Neural cell (in vitro differentiated cells): ENCODE results near the gene KLHL3. TPM values are rescaled to one million over a fixed set of nuclear protein-coding genes. Genes with fewer than 3 reads are reported as not detected.

Experiments used
- H2AFZ ChIP-seq: fragments of 200-600, 300-800 bp; sonication (generic), shearing (Covaris generic); 2 replicates; pipeline ENCODE4 v1.6.0; 2014; ENCODE audit warnings: low read depth, mild to moderate bottlenecking, antibody characterized with exemption, low read length, moderate library complexity
- H3F3A ChIP-seq: fragments of 200-600 bp; shearing (Covaris generic); 2 replicates; pipeline ENCODE4 v1.6.1; 2016; ENCODE audit warnings: mild to moderate bottlenecking, moderate library complexity, mixed read lengths, antibody characterized with exemption, low read length; ENCODE audit not compliant: insufficient read depth, poor library complexity, severe bottlenecking
- H3K27ac ChIP-seq: fragments of 200-600, 300-800 bp; sonication (generic), shearing (Covaris generic); 2 replicates; pipeline ENCODE4 v1.5.1; 2014; ENCODE audit warnings: mild to moderate bottlenecking, low read length, moderate library complexity
- H3K27me3 ChIP-seq: fragments of 300-800, 200-600 bp; sonication (generic), shearing (Covaris generic); 2 replicates; pipeline ENCODE4 v1.6.0; 2014; ENCODE audit warnings: mild to moderate bottlenecking, low read depth, low read length, moderate library complexity; ENCODE audit not compliant: insufficient read depth
- H3K36me3 ChIP-seq: fragments of 300-800, 200-600 bp; sonication (generic), shearing (Covaris generic); 2 replicates; pipeline ENCODE4 v1.5.1; 2014; ENCODE audit warnings: mild to moderate bottlenecking, antibody characterized with exemption, low read length, moderate library complexity; ENCODE audit not compliant: insufficient read depth
- H3K4me2 ChIP-seq: fragments of 300-800, 200-600 bp; sonication (generic), shearing (Covaris generic); 2 replicates; pipeline ENCODE4 v1.6.0; 2014; ENCODE audit warnings: mild to moderate bottlenecking, low read length
- H3K4me3 ChIP-seq: fragments of 300-800, 200-600 bp; sonication (generic), shearing (Covaris generic); 2 replicates; pipeline ENCODE4 v1.5.1; 2014; ENCODE audit warnings: mild to moderate bottlenecking, low read length, moderate library complexity
- H3K79me2 ChIP-seq: fragments of 200-600 bp; shearing (Covaris generic); replicated peaks from 2 replicates; pipeline ENCODE4 v1.6.0; 2014; ENCODE audit warnings: mild to moderate bottlenecking, low read length, moderate library complexity; ENCODE audit not compliant: insufficient read depth
- H3K9ac ChIP-seq: fragments of 300-800, 200-600 bp; sonication (generic), shearing (Covaris generic); 2 replicates; pipeline ENCODE4 v1.6.1; 2016; ENCODE audit warnings: mild to moderate bottlenecking, low read length, mixed read lengths
- H3K9me2 ChIP-seq: fragments of 200-600 bp; shearing (Covaris generic); 2 replicates; pipeline ENCODE4 v1.6.1; 2016; ENCODE audit warnings: mild to moderate bottlenecking, low read length, mixed read lengths; ENCODE audit not compliant: insufficient read depth
- H3K9me3 ChIP-seq: fragments of 200-600, 300-800 bp; sonication (generic), shearing (Covaris generic); 2 replicates; pipeline ENCODE4 v1.6.1; 2016; ENCODE audit warnings: mild to moderate bottlenecking, mixed run types, low read length, moderate library complexity, mixed read lengths
- H4K20me1 ChIP-seq: fragments of 200-600 bp; shearing (Covaris generic); 2 replicates; pipeline ENCODE4 v1.6.1; 2016; ENCODE audit warnings: mild to moderate bottlenecking, mixed run types; ENCODE audit not compliant: insufficient read depth
- CTCF ChIP-seq: fragments of 450-650 bp; IDR thresholded peaks from 2 replicates; pipeline ENCODE4 v1.5.1; 2014; ENCODE audit warnings: antibody characterized with exemption, mild to moderate bottlenecking, moderate library complexity; ENCODE audit not compliant: poor library complexity, severe bottlenecking
- EP300 ChIP-seq: fragments of 450-650 bp; conservative IDR thresholded peaks from 2 replicates; pipeline ENCODE4 v1.6.1; 2014; ENCODE audit warnings: antibody characterized with exemption, mild to moderate bottlenecking, moderate library complexity; ENCODE audit not compliant: poor library complexity, severe bottlenecking
- EZH2 ChIP-seq: fragments of 200-600, 300-800 bp; shearing (Covaris generic), sonication (generic); IDR thresholded peaks from 2 replicates; pipeline ENCODE4 v1.6.1; 2014; ENCODE audit warnings: antibody characterized with exemption, low read length, borderline replicate concordance, mild to moderate bottlenecking; ENCODE audit not compliant: insufficient read depth, poor library complexity, severe bottlenecking
- MXI1 ChIP-seq: fragments of 450-650 bp; conservative IDR thresholded peaks from 2 replicates; pipeline ENCODE4 v1.6.1; 2014; ENCODE audit warnings: antibody characterized with exemption, mild to moderate bottlenecking; ENCODE audit not compliant: poor library complexity, severe bottlenecking
- POLR2AphosphoS5 ChIP-seq: IDR thresholded peaks from 2 replicates; pipeline ENCODE4 v1.6.1; 2012
- RAD21 ChIP-seq: fragments of 450-650 bp; conservative IDR thresholded peaks from 2 replicates; pipeline ENCODE4 v1.6.1; 2014; ENCODE audit warnings: antibody characterized with exemption, mild to moderate bottlenecking, moderate library complexity
- REST ChIP-seq: IDR thresholded peaks from 2 replicates; pipeline ENCODE4 v1.6.1; 2012; ENCODE audit warnings: borderline replicate concordance
- SMC3 ChIP-seq: fragments of 450-650 bp; conservative IDR thresholded peaks from 2 replicates; pipeline ENCODE4 v1.6.1; 2014; ENCODE audit warnings: antibody characterized with exemption, mild to moderate bottlenecking, moderate library complexity; ENCODE audit not compliant: poor library complexity
- TAF1 ChIP-seq: IDR thresholded peaks from 2 replicates; pipeline ENCODE4 v1.6.1; 2012; ENCODE audit warnings: low read depth
- polyA plus RNA-seq: library from polyadenylated mRNA; depleted of rRNA; stranded (reverse); fragments of >200 nt; gene quantifications from 2 replicates; pipeline ENCODE4 v1.2.3, GENCODE V29; 2014

KLHL3 gene
- polyA plus RNA-seq, 1 donor from 2014 or later = 12.9 TPM

- Histone ChIP-seq H3K79me2 (no peaks in the 10 kb centered on the region), H3K9ac (no peak overlapping the region), H3K4me2 (no peak overlapping the region), H4K20me1 (no peaks in the 10 kb centered on the region), H3F3A (no peaks in the 10 kb centered on the region), H2AFZ (no peak overlapping the region), H3K4me3 (no peak overlapping the region), H3K27me3 (no peaks in the 10 kb centered on the region), H3K36me3 (no peaks in the 10 kb centered on the region), H3K9me3 (no peaks in the 10 kb centered on the region), H3K9me2 (no peaks in the 10 kb centered on the region), H3K27ac (no peak overlapping the region)
- no peak for TF ChIP-seq SMC3
Measured at GRCh38 chr5:137580030-137580429, 155.9 kb downstream of the KLHL3 start.

- H3F3A ChIP-seq = no peaks in the 10 kb centered on the region
- no peaks in the 10 kb centered on the region for H3K9me2 ChIP-seq
- no peaks in the 10 kb centered on the region for H3K36me3 ChIP-seq
- H3K9me3 ChIP-seq = no peaks in the 10 kb centered on the region
- no peak overlapping the region for H2AFZ ChIP-seq
- no peaks in the 10 kb centered on the region for H3K27me3 ChIP-seq
- no peaks in the 10 kb centered on the region for H3K79me2 ChIP-seq
- H3K4me2 ChIP-seq = no peak overlapping the region
- no peak overlapping the region for H3K27ac ChIP-seq
- no peak overlapping the region for H3K4me3 ChIP-seq
- TF ChIP-seq MXI1 (no peak), SMC3 (no peak), RAD21 (no peak), EZH2 (no peak), REST (no peak), POLR2AphosphoS5 (no peak), TAF1 (no peak), EP300 (no peak), CTCF (no peak)
- H3K9ac ChIP-seq = no peak overlapping the region
- no peaks in the 10 kb centered on the region for H4K20me1 ChIP-seq
Measured at GRCh38 chr5:137575847-137576246, 160.0 kb downstream of the KLHL3 start.

- Histone ChIP-seq H3K27me3 (no peaks in the 10 kb centered on the region), H3K4me2 (no peak overlapping the region), H3K36me3 (no peaks in the 10 kb centered on the region), H3K4me3 (no peak overlapping the region), H3K9me3 (no peaks in the 10 kb centered on the region), H3K9me2 (no peaks in the 10 kb centered on the region), H2AFZ (no peak overlapping the region), H3F3A (no peaks in the 10 kb centered on the region), H3K27ac (no peak overlapping the region), H4K20me1 (no peaks in the 10 kb centered on the region), H3K79me2 (no peaks in the 10 kb centered on the region), H3K9ac (no peak overlapping the region)
- TF ChIP-seq EZH2 = no peak
- no peak for TF ChIP-seq TAF1
- TF ChIP-seq POLR2AphosphoS5 = no peak
- no peak for TF ChIP-seq RAD21
- no peak for TF ChIP-seq REST
- no peak for TF ChIP-seq EP300
- TF ChIP-seq MXI1 = no peak
- no peak for TF ChIP-seq SMC3
- TF ChIP-seq CTCF = no peak
Measured at GRCh38 chr5:137575211-137575610, 160.7 kb downstream of the KLHL3 start.
